ENCODE measurements around the gene TOP3B.

TOP3B gene

DNA sequence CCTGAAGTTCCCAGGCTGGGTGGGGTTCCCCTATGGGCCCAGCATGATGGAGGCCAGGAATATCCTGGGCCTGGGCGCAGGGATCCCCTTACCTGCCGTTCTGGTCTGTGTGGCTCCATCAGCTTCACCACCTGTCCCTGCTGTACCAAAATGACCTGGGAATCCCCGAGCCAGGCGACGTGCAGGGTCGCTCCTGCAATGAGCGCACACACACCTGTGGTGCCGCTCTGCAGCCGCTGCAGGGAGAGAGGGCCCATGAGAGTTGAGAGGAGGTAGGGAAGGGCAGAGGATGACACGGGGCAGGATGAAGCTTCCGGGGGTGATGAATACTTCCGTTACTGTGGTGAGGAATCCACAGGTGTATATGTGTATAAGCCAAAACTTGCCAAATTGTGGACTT is 51.5 kb downstream of the TOP3B start:
- no peaks in the 10 kb centered on the region for H3K9me2 ChIP-seq (replicated peaks; ENCODE audit: insufficient read depth, low read length)
- no peak overlapping the region for H3K27ac ChIP-seq (ENCODE audit: low read length)
- no peaks in the 10 kb centered on the region for H3K9me3 ChIP-seq (replicated peaks; ENCODE audit: insufficient read depth, low read length)
- H3K36me3 ChIP-seq (replicated peaks; ENCODE audit: insufficient read depth, low read length), result no peaks in the 10 kb centered on the region
- H3K4me2 ChIP-seq (ENCODE audit: low read depth, low read length), result no peak overlapping the region
- H4K20me1 ChIP-seq (ENCODE audit: insufficient read depth, low read length), result no peaks in the 10 kb centered on the region
- no peak overlapping the region for H3K4me3 ChIP-seq (ENCODE audit: low read length)
- H3F3A ChIP-seq (ENCODE audit: insufficient read depth, low read length), result no peaks in the 10 kb centered on the region
- no peak overlapping the region for H3K9ac ChIP-seq (ENCODE audit: low read length)
- no peaks in the 10 kb centered on the region for H3K4me1 ChIP-seq (ENCODE audit: low read length)
- no peak for DNase-seq
- TF ChIP-seq EZH2phosphoT487 (IDR thresholded peaks at IDR 0.05; ENCODE audit: low read length), result no peak
- H3K79me2 ChIP-seq (ENCODE audit: low read length), result no peaks in the 10 kb centered on the region
- H3K27me3 ChIP-seq (replicated peaks; ENCODE audit: insufficient read depth, low read length), result no peaks in the 10 kb centered on the region
- no peak overlapping the region for H2AFZ ChIP-seq (ENCODE audit: low read length)

DNA sequence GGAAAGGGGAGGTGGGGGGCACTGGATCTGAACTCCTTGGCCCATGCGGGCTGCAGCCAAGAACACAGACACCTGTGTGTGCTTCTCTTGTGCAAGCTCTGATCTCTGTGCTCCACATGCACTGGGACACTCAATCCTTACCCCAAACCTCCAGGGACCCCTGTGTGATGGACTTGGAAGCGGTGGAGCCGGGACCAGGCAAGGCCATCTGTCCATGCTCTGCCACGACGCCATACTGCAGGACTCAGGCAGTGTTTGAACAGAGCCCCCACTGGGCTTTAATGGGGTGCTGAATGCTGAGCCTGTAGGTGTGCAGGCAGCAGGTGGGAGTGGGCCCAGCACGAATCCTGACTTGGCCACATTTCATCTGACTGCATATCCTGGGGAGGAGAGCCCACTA is 53.3 kb downstream of the TOP3B start:
- Histone ChIP-seq H3K4me2 (ENCODE audit: low read depth, low read length) (no peak overlapping the region), H3K4me3 (ENCODE audit: low read length) (no peak overlapping the region), H3K27ac (ENCODE audit: low read length) (no peak overlapping the region), H4K20me1 (ENCODE audit: insufficient read depth, low read length) (no peaks in the 10 kb centered on the region), H3F3A (ENCODE audit: insufficient read depth, low read length) (no peaks in the 10 kb centered on the region), H3K9ac (ENCODE audit: low read length) (no peak overlapping the region), H3K9me3 (replicated peaks; ENCODE audit: insufficient read depth, low read length) (no peaks in the 10 kb centered on the region), H3K9me2 (replicated peaks; ENCODE audit: insufficient read depth, low read length) (no peaks in the 10 kb centered on the region), H2AFZ (ENCODE audit: low read length) (no peak overlapping the region), H3K4me1 (ENCODE audit: low read length) (no peaks in the 10 kb centered on the region), H3K27me3 (replicated peaks; ENCODE audit: insufficient read depth, low read length) (no peaks in the 10 kb centered on the region), H3K79me2 (ENCODE audit: low read length) (no peaks in the 10 kb centered on the region), H3K36me3 (replicated peaks; ENCODE audit: insufficient read depth, low read length) (no peaks in the 10 kb centered on the region)
- no peak for DNase-seq
- TF ChIP-seq EZH2 (optimal IDR thresholded peaks at IDR 0.05; ENCODE audit: low read depth, low read length), result no peak
- no peak for TF ChIP-seq CTCF (IDR thresholded peaks at IDR 0.05; ENCODE audit: low read length)
- no peak for TF ChIP-seq EZH2phosphoT487 (IDR thresholded peaks at IDR 0.05; ENCODE audit: low read length)

GRCh38 chr22:21928048-21928447 is 54.5 kb downstream of the TOP3B start:
- no peak for TF ChIP-seq EZH2phosphoT487 (IDR thresholded peaks at IDR 0.05; ENCODE audit: low read length)
- TF ChIP-seq CTCF (IDR thresholded peaks at IDR 0.05; ENCODE audit: low read length), result no peak
- no peak for TF ChIP-seq EZH2 (optimal IDR thresholded peaks at IDR 0.05; ENCODE audit: low read depth, low read length)
- H3K36me3 ChIP-seq (replicated peaks; ENCODE audit: insufficient read depth, low read length), result no peaks in the 10 kb centered on the region

DNA sequence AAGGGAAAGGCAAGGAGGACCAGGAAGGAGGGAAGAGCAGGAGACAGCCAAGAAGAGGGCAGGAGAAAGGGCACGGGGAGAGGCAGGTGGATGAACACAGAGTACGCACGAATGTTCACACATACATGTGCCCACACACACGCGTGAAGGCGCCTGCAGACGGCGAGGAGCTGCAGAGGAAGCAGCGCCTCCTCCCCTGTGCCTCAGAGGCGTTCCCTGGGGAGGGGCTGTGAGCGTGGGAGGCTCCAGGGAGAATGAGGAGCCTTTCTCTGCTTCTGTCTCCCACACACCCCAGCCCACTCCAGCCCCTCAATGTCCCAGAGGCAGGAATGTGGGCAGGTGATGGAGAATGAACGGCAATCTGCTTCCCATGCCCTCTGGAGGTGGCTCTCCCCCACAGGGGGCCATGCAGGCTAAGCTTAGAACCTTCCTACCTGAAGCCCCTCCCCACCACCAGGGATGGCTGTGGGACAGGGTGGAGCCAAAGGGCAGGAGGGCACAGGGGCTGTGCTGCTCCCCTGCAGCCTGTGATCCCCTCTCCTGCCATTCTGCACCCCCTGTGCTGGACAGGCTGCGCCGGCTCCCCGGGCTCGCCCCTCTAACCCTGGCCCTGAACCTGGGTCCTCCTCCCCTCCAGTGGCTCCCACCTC is 55.3 kb downstream of the TOP3B start:
- no peaks in the 10 kb centered on the region for H4K20me1 ChIP-seq (ENCODE audit: insufficient read depth, low read length)
- H3K9ac ChIP-seq (ENCODE audit: low read length), result no peak overlapping the region
- no peaks in the 10 kb centered on the region for H3K79me2 ChIP-seq (ENCODE audit: low read length)
- no peaks in the 10 kb centered on the region for H3F3A ChIP-seq (ENCODE audit: insufficient read depth, low read length)
- H2AFZ ChIP-seq (ENCODE audit: low read length), result no peak overlapping the region
- TF ChIP-seq EZH2 (optimal IDR thresholded peaks at IDR 0.05; ENCODE audit: low read depth, low read length) (no peak), CTCF (IDR thresholded peaks at IDR 0.05; ENCODE audit: low read length) (no peak), EZH2phosphoT487 (IDR thresholded peaks at IDR 0.05; ENCODE audit: low read length) (no peak)
- H3K27me3 ChIP-seq (replicated peaks; ENCODE audit: insufficient read depth, low read length), result no peaks in the 10 kb centered on the region
- H3K36me3 ChIP-seq (replicated peaks; ENCODE audit: insufficient read depth, low read length), result no peaks in the 10 kb centered on the region
- H3K9me3 ChIP-seq (replicated peaks; ENCODE audit: insufficient read depth, low read length), result no peaks in the 10 kb centered on the region
- no peak overlapping the region for H3K4me2 ChIP-seq (ENCODE audit: low read depth, low read length)
- no peaks in the 10 kb centered on the region for H3K9me2 ChIP-seq (replicated peaks; ENCODE audit: insufficient read depth, low read length)
- no peak for DNase-seq
- H3K27ac ChIP-seq (ENCODE audit: low read length), result no peak overlapping the region
- no peak overlapping the region for H3K4me3 ChIP-seq (ENCODE audit: low read length)
- no peaks in the 10 kb centered on the region for H3K4me1 ChIP-seq (ENCODE audit: low read length)

More at GRCh38 chr22:21928048-21928447, 54.5 kb downstream of the TOP3B start:
- H2AFZ ChIP-seq (ENCODE audit: low read length), result no peak overlapping the region
- no peaks in the 10 kb centered on the region for H3K4me1 ChIP-seq (ENCODE audit: low read length)
- no peaks in the 10 kb centered on the region for H3F3A ChIP-seq (ENCODE audit: insufficient read depth, low read length)
- no peaks in the 10 kb centered on the region for H3K79me2 ChIP-seq (ENCODE audit: low read length)
- no peak overlapping the region for H3K4me3 ChIP-seq (ENCODE audit: low read length)
- H3K9me2 ChIP-seq (replicated peaks; ENCODE audit: insufficient read depth, low read length), result no peaks in the 10 kb centered on the region
- no peaks in the 10 kb centered on the region for H4K20me1 ChIP-seq (ENCODE audit: insufficient read depth, low read length)
- no peak overlapping the region for H3K27ac ChIP-seq (ENCODE audit: low read length)
- H3K4me2 ChIP-seq (ENCODE audit: low read depth, low read length), result no peak overlapping the region
- H3K9me3 ChIP-seq (replicated peaks; ENCODE audit: insufficient read depth, low read length), result no peaks in the 10 kb centered on the region
- no peaks in the 10 kb centered on the region for H3K27me3 ChIP-seq (replicated peaks; ENCODE audit: insufficient read depth, low read length)
- no peak overlapping the region for H3K9ac ChIP-seq (ENCODE audit: low read length)
- DNase-seq, result no peak
